GM19099 (cell line): ENCODE measurements around the gene ROGDI.

Source experiments
- POLR2A ChIP-seq: IDR thresholded peaks from 3 replicates; pipeline ENCODE4 v1.6.1; 2011; ENCODE audit warnings: low read depth; ENCODE audit not compliant: insufficient read length; ENCODE audit errors: extremely low read depth

Gene ROGDI

DNA sequence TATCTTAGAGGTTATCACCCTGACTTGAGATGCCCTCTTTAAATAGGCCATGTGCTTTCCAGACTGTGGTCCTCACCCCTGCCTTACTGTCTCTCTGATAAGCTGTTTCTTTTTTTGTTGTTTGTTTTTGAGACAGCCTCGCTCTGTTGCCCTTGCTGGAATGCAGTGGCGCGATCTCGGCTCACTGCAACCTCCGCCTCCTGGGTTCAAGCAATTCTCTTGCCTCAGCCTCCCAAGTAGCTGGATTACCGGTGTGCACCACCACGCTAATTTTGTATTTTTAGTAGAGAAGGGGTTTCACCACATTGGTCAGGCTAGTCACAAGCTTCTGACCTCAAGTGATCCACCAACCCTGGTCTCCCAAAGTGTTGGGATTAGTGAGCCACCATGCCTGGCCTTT, 13.5 kb downstream of the ROGDI start:
- TF ChIP-seq POLR2A = no peak

DNA sequence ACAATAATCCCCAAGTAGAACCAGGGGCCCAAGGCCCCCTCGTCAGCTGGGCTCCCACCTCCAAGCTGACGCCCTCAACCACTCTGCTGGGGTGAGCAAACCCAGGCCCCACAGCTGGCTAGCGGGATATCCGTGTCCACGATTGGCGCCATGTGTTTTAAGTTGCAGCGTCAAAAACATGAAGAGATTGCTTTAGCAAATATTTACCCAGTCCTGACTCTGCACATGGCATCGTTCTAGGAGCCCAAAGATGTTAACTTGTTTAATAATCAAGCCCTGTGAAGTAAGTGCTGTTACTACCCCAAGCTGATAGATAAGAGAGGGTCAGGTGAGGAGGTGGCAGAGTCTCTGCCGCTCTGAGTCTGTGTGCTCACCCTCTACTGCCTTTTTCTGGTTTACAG, 13.9 kb downstream of the ROGDI start:
- no peak for TF ChIP-seq POLR2A

- TF ChIP-seq POLR2A = no peak
Measured at GRCh38 chr16:4787627-4788482, 14.6 kb downstream of the ROGDI start, which contains the start of gene SEPTIN12. TSS of gene SEPTIN12 (minus strand) at chr16:4788345. CDS start at chr16:4787645, 700 bp downstream.

GRCh38 chr16:4787068-4787467, 15.4 kb downstream of the ROGDI start:
- TF ChIP-seq POLR2A = no peak

DNA sequence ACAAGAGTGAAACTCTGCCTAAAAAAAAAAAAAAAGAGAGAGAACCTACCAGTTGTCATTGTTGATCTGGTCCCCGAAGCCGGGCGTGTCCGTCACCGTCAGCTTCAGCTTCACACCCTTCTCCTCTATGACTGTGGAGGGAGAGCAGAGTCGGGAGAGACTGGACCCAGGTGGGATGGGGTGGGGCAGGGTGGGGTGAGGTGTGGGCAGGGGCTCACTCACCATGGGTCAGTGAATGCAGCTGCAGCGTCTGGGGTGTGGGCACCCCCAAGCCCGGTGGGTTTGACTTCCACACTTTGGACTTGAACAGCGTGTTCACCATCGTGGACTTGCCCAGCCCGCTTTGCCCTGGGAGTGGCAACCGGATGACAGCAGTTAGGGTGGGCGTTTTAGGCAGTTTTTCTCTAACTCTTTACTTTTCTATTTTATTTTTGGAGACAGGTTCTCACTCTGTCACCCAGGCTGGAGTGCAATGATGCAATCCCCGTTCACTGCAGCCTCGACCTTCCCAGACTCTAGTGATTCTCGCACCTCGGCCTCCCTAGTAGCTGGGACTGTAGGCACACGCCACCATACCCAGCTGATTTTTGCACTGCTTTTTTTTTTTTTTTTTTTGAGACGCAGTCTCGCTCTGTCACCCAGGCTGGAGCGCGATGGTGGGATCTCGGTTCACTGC, 16.5 kb downstream of the ROGDI start:
- TF ChIP-seq POLR2A = no peak

- no peak for TF ChIP-seq POLR2A
Measured at GRCh38 chr16:4783951-4784336, 18.5 kb downstream of the ROGDI start.

DNA sequence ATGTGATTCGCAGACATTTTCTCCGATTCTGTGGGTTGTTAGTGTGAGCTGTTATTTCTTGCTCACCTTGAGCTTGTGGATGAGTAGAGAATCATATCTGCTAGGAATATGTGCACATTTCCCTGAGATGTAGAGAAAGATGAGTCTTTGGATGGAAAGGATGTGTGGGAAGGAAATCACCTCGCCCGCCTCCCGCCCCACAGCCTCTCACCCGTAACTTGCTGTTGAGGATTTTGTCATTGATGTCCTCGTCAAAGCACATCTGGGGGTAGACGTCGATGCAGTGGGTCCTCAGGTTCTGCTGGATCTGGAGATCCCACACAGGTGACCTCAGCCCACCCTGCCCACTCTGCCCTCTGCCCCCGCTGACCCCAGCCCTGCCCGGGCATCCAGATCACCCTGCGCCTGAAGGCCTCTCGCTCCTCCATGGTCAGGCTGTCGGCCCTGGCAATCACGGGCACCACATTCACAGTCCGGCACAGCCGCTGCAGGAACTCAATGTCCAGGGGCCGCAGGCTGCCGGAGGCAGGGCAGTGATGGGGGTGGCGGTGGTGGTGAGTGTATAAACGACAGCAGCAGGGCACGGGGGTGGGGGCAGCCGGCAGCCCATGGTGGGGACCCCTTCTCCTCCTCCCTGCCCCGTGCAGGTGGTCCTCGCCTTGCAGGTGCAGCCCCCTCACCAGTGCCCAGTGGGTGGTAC, 19.0 kb downstream of the ROGDI start:
- TF ChIP-seq POLR2A = no peak

- no peak for TF ChIP-seq POLR2A
Measured at GRCh38 chr16:4780235-4780634, 22.2 kb downstream of the ROGDI start.

- TF ChIP-seq POLR2A = no peak
Measured at GRCh38 chr16:4778050-4778392, 24.4 kb downstream of the ROGDI start.

DNA sequence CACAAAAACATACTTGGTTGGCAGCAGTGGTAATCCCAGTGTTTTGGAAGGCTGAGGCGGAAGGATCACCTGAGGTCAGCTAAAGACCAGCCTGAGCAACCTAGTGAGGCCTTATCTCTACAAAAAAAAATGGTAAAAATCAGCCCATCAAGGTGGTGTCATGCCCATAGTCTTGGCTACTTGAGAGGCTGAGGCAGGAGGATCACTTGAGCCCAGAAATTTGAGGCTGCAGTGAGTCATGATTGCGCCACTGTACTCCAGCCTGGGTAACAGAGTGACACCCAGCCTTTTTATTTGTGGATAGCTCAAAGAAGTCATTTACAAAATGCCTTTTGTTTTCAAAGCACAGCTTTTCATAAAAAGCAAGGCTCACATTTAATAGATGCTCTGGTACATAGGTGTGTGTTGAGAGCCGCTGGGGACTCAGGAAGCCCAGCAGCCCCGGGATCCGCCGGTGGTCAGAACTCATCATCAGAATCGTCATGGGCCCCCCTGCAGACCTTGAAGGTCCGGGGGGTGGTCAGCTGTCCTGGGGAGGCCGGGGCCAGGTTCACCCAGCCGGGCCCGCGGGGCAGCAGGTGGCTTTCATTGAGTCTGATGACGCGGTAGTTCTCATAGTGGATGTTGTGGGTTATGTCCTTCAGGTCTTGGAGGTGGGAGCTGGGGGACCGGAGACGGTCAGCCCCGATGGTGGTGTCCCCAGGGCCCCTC, 24.9 kb downstream of the ROGDI start:
- no peak for TF ChIP-seq POLR2A

DNA sequence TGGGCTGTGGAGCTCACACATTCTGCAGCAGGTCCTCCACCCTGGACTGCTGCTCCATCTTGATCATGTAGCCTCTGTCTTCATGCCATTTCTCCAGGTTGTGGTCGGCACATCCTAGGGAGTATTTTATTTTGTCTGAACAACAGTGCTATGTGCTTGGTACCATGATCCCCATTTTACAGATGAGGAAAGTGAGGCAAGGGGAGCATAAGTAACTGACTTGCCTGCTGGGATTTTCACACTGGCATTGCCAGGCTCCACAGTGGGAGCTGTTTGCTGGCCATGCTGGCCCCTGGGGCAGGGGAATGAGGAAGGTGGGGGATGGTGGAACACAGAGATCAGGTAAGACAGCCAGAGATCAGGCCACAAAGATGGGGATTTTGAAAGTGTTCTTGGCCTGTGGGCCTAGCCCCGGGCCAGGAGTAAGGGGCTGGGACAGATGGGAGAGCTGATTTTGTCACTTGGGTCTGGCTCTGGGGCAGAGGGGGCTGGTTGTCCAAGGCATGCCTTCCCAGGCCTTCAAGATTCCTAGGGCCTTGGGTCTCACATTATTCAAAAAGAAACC, 26.2 kb downstream of the ROGDI start:
- no peak for TF ChIP-seq POLR2A

- TF ChIP-seq POLR2A = no peak
Measured at GRCh38 chr16:4775005-4775404, 27.4 kb downstream of the ROGDI start.

DNA sequence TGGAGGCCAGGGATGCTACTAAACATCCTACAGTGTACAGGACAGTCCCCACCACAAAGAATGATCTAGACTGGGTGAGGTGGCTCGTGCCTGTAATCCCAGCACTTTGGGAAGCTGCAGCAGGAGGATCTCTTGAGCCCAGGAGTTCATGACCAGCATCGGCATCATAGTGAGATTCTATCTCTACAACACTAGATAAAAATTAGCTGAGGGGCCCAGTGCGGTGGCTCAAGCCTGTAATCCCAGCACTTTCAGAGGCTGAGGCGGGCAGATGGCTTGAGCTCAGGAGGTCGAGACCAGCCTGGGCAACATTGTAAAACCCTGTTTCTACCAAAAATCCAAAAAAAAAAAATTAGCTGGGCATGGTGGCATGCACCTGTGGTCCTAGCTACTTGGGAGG, 30.1 kb downstream of the ROGDI start:
- no peak for TF ChIP-seq POLR2A

GRCh38 chr16:4771646-4772045, 30.8 kb downstream of the ROGDI start:
- TF ChIP-seq POLR2A = no peak

DNA sequence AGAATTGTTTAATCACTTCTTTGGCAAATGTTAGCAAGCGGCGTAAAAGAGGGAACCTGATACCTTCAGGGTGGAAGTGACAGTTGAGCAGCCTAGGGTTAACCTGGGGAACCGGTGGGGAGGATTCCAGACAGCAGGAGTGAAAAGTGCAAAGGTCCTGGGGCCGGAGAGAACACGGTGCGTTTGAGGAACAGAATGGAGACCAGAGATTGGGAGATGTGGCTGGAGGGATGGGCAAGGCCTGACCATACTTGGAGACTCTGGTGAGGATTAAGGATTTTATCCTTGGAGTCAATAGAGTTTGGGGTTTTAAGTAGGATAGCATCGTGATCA, 33.2 kb downstream of the ROGDI start:
- TF ChIP-seq POLR2A = no peak
